GM19324 (cell line): ENCODE results near the gene SIGLECL1.
"Not testable (repeated sequence)": the region's sequence is repeated elsewhere in the genome, so short reads cannot be mapped to it uniquely, and the experiment has no call there.

Experiments
- ATAC-seq: cut with Tn5 transposase; IDR thresholded peaks from one replicate; pipeline ENCODE4 v1.9.1; 2021; ENCODE audit warnings: mild to moderate bottlenecking, moderate library complexity; ENCODE audit not compliant: unreplicated experiment, low FRiP score

SIGLECL1 gene

DNA sequence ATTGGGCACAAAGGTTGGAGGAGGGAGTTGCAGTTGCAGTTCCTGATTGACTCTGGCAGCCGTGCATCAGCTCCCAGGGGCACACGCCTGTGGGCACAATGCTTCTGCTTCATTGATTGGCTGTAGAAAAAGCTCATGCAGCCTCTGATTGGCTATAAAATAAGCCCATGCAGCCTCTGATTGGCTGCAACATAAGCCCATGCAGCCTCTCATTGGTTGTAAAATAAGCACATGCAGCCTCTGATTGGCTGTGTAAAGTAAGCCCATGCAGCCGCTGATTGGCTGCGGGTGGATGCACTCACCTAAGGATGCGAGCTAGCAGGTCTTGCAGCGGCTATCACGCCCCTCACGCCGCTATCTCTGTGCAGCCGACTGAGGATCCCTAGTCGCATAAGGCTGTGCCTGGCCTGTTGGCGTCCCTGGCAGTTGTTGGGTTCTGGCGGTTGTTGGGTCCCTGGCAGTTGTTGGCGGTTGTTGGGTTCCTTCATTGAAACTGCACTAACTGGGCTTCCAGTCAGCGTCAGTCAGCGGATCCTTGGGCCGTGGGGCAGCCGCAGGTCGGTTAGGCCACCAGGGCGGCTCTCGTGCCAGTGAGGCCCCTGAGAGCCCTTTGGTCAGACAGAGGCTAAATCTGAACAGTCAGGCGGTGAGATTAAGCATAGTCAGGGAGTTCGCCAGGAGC lies at the start of gene SIGLECL1:
Gene SIGLECL1, plus strand, starts transcription at position 295 of the 682 bp plus-strand sequence. CDS start 12,993 bp downstream, outside the sequence.
- no peak for ATAC-seq

DNA sequence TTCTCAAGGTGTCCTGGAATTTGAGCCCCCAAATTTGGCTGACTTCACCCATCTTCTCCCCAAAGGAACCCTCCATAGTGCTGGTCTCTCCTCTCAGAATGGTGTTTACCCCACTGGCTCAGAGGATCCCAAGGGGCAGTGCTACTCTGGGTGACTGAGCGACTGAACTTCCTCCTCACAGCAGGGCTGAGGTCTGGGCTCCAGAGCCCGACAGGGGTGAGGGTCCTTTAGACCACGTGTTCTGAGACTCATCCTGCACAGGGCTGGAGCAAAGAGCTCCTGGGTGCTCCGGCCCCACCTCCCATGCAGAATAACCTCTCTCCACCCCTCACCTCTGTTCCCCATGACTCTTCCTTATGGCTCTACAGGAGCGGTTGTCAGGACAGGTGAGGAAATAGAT lies 49.2 kb upstream of the SIGLECL1 start:
- ATAC-seq: no peak

- no peak for ATAC-seq
Observed at GRCh38 chr19:51203916-51204315, 47.0 kb upstream of the SIGLECL1 start.

DNA sequence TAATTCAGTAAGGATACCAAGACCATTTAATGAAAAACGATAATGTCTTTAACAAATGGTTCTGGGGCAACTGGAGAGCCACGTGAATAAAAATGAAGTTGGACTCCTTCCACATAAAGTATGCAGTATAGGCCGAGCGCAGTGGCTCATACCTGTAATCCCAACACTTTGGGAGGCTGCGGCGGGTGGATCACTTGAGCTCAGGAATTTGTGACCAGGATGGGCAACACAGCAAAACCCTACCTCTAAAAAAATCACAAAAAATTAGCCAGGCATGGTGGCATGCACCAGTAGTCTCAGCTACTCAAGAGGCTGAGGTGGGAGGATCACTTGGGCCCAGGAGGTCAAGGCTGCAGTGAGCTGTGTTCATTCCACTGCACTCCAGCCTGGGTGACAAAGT lies 46.6 kb upstream of the SIGLECL1 start:
- no peak for ATAC-seq

GRCh38 chr19:51207747-51208146 lies 43.1 kb upstream of the SIGLECL1 start:
- ATAC-seq: no peak

GRCh38 chr19:51210191-51210784 lies 40.6 kb upstream of the SIGLECL1 start:
- ATAC-seq: no peak

GRCh38 chr19:51210874-51211361 lies 40.0 kb upstream of the SIGLECL1 start:
- not testable (repeated sequence) for ATAC-seq

- no peak for ATAC-seq
Observed at GRCh38 chr19:51211833-51212232, 39.0 kb upstream of the SIGLECL1 start.

DNA sequence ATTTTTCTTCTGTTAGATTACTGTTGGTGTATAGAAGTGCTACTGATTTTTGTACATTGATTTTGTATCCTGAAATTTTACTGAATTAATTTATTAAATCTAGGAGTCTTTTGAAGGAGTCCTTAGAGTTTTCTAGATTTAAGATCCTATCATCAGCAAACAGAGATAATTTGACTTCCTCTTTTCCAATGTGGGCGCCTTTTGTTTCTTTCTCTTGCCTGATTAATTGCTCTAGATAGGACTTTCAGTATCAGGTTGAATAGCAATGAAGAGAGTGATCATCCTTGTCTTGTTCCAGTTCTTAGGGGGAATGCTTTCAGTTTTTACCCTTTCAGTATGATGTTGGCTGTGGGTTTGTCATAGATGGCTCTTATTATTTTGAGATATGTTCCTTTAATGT lies 31.6 kb upstream of the SIGLECL1 start:
- no peak for ATAC-seq

- no peak for ATAC-seq
Observed at GRCh38 chr19:51219971-51220370, 30.9 kb upstream of the SIGLECL1 start.

- ATAC-seq: no peak
Observed at GRCh38 chr19:51220996-51221395, 29.9 kb upstream of the SIGLECL1 start.

DNA sequence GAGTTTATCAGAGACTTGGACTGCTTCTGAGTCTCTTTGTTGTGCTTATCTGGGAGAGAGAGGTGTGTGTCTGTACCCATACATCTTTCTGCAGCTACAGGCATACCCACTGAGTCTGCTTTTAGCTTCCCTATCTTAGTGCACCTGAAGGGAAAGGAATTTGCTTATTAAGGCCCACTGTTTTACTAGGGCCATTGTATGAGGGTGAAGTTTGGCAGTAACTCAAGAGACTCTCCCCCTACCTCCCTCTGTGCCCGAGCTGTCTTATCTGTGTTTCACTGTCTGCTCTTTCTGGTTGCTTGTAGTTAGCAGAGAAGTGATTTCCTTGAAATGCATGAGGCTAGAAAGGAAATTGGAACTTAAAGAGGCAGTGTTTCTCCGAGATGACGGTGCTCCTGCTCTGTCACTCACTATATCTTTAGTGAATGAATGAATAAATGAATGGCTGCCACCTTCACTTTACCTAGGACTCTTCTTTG lies 26.7 kb upstream of the SIGLECL1 start:
- ATAC-seq: no peak

- not testable (repeated sequence) for ATAC-seq
Observed at GRCh38 chr19:51224898-51225393, 25.9 kb upstream of the SIGLECL1 start, which contains the start of gene CD33. Gene CD33 (plus strand): TSS chr19:51225080. CDS start chr19:51225119, 39 bp downstream.

- ATAC-seq: no peak
Observed at GRCh38 chr19:51226067-51226466, 24.8 kb upstream of the SIGLECL1 start.

- ATAC-seq: no peak
Observed at GRCh38 chr19:51227326-51227725, 23.6 kb upstream of the SIGLECL1 start.

GRCh38 chr19:51227966-51228365 lies 22.9 kb upstream of the SIGLECL1 start:
- no peak for ATAC-seq

DNA sequence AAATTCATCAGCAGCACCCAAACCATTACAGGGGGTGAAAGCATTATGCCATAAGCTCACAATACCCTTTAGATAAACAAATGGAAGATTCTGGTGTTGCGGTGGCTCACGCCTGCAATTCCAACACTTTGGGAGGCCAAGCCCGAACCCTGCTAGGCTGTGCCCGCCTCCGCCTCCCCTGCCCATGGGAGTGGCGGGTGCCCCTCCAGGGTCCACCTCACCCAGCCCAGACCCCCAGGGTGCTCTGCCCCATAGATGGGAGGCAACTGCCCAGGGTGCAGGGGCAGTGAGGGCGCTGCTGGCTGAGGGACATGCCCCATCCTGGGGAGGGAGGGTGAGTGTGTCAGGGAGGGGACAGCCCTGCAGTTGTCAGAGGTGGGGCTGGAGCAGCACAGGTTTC lies 10.0 kb upstream of the SIGLECL1 start:
- ATAC-seq: no peak

DNA sequence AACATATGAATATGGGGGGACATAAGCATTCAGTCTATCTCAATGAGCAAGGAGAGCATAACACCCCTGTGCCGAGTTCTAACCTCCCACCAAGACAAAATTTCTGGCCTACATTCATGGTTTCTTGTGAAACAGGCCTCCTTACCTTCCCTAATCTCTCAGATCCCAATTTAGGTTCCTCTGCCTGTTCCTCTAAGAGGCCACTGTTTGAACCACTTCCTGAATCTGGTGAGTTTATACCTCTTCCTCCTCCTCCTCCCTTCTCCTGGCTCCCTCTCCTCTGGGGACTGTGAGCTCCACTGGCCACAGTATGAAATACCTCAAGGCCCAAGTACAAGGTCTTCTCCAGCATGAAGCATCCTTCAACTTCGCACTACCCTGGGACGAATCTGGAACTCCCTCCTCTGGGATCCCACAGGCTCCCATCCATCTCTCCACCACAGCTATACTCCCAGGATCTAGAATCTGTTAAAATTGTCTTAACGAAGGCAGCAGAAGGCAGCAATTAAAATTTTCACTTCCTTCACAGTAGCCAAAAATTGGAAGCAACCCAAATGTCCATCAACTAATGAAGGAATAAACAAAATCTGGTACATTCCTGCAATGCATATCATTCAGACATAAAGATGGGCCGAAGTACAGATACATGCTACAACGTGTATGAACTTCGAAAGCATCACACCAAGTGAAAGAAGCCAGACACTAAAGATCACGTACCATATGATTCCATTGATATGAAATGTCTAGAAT lies 7.8 kb upstream of the SIGLECL1 start:
- ATAC-seq: no peak

DNA sequence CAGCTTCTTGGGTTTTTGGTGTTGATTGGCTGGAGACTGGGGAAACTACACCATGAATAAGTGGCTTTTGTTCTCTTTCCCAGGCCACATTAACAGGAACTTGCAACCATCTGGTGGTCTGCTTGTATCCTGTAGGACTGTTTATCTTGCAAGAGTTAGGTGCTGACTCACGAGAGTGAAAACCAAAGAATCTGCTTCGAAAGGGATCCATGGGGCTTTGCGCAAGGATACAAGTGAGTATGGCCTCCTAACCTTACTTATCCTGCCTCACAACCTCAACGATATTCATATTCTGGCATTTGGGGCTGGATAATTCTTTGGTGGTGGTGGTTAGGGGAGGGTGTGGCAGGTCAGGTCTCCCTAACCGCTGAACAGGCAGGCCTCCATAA lies 4.7 kb upstream of the SIGLECL1 start:
- no peak for ATAC-seq

DNA sequence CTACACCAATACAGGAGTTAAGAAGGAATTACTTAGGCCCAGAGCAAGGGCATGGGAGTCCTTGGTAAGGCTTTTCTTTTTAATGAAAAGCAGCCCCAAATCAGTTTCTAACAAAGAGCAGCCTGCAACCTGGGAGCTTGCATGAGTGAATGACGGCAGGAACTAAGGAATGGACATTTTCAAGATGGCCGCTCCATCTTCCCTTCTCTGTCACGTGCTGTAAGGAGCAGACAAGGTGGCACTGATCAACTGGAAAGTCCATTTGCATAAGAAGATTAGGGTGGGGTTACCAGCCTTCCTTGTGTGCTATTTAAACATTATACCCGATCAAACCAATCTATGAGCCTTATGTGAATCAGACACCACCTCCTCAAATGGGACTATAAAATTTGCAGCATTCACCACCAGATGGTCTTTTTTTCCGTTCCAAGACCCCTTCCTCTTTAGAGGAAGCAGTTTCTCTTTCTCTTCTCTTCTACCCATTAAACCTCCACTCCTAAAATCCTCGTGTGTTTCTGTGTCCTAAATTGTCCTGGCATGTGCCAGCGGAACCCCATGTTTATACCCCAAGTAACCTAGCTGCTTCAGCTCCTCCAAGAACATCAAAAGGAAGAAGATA lies 2.8 kb upstream of the SIGLECL1 start:
- no peak for ATAC-seq

- ATAC-seq: no peak
Observed at GRCh38 chr19:51251468-51251820, 564 bp downstream of the SIGLECL1 start.
